ENCODE data around the gene SP8.
A peak's percentile ranks its signal among the peaks of the same experiment; 100 is the strongest.

GRCh38 chr7:20786049-20786412 lies 655 bp downstream of the SP8 start:
- TF ChIP-seq EZH2 (IDR thresholded peaks at IDR 0.05) (peak; percentile 13), POLR2AphosphoS5 (IDR thresholded peaks at IDR 0.05; ENCODE audit: borderline replicate concordance, low read depth, low read length) (no peak)
